Inferior parietal cortex (tissue), 1 donor: ENCODE measurements around the gene C1QTNF1.
"Not testable (repeated sequence)": the region's sequence is repeated elsewhere in the genome, so short reads cannot be mapped to it uniquely, and the experiment has no call there.

Source experiments
- DNase-seq: peaks from one replicate; pipeline ENCODE4 v3.0.0-alpha.2; 2016; ENCODE audit errors: extremely low spot score

Gene C1QTNF1

GRCh38 chr17:79022507-79022991, 1.4 kb upstream of the C1QTNF1 start:
- no peak for DNase-seq

DNA sequence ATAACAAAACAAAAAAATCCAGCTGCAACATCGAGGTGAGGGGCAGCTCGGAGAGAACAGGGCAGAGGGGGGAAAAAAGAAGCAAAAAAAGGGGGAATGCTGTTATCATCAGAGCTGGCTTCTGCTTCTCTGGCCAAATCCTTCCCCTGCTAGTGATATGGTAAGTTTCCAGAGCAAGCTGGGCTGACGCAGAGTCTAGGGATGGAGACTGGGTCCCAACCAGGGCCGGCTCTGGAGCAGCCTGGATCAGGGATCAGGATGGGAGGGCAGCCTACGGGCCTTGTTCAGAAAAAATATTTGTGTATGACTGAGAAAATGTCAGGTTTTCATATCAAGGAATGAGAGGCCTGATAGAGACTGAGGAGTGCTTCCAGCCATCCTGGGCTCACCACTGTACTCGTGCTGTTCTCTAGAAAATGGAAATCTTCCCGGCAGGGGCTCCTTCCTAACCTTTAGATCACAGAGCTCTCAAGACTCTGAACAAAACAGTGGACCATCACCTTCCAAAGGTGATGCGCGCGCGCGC, 726 bp upstream of the C1QTNF1 start:
- no peak for DNase-seq

DNA sequence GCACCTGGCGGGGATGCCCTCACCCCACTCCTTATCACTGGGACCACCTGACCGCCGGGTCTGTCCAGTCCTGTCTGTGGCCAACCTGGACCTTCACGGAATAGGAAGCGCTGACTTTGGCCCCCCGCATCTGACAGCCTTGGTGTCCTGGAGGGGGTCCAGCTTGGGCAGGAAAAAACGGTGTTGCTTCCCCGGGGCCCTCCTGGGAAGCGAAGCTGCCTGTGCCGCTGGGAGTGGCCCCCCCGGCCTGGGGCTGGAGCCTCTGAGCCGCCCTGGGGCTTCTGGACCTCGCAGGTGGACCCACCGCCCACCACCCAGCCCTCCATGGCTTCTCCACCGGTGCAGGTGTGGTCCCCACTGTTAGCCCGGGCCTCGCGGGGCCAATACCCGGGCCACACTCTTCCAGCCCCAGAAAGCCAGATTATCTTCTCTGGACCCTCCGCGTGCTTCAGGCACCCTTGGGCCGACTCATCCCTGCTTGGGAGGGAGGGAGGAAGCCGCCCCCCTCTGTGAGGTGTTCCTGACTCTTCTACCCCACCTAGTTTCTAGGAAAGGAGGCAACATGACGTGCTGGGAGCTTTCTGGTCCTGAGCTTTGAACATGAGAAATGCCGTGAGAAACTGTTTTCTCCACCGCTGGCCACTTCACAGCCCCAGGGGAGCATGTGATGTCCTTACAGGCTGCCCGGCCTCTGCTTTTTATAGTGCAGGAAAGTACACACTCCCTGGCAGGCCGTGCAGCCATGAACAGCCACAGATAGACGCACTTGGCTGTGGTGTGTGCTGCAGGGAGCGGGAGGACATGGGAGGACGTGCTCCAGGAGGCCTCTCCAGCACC, 1.1 kb downstream of the C1QTNF1 start:
- DNase-seq, result no peak

GRCh38 chr17:79026376-79027273, 2.7 kb downstream of the C1QTNF1 start:
- DNase-seq, result no peak

GRCh38 chr17:79027274-79027924, 3.4 kb downstream of the C1QTNF1 start:
- DNase-seq, result no peak

DNA sequence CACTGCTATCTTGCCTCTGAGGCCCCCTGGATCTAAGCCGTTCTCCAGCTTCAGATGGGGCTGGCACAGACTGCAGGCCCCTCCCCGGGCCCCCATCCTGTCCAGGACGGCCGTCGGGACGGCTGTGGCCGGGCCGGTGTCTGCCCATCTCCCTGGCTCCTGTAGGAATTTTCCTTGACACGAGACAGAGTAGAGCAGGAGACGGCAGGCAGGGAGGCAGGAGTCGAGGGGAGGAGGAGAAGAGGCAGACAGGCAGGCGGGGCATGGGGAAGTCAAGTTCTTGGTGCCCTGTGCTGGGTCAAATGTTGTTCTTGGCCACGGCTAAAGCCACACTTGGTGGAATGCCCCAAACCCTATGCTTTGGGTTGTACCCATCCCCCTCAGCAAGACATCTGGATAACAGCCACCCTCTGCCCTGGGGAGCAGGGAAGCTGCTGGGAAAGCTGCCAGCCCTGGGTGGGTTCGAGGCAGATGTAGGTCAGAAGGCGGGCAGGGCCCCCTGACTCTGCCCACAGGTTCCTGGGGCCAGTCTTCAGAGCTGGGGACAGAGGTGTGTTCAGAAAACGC, 4.0 kb downstream of the C1QTNF1 start:
- no peak for DNase-seq

DNA sequence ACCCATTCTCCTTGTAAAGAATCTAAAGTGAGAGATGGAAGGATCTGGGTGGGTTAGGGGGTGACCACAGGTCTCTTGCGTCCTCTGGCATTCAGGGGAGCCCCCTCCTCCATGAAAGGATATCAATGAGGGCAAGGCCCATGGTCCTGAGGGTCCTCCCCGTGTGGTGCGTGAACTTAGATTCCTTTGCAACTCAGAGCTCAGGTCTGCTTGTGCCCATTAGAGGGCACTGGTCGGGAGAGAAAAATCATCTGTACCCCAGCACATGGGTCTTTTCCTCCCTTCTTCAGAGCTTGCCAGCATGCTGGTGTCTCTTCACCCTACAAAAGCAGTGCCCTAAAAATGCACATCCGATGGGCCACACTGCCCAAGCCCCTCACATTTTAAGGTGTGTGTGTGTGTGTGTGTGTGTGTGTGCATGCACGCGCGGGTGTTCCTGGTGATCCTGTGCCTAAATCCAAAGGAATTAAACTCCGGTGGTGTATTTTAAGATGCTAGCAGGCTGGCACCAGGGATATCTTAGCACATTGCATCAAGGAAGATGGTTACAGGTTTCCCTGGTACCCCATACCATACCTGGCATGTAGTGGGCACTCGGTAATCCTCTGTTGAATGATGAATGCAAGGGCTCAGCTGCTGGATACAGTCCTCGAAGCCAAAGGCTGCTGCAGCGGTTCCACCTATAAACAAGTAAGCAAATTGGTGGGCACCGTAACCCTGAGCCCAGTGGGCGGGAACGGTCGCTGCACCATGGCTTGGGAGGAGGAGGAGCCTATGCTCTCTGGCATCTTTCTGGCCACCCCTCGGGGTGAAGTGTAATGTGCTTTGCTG, 4.7 kb downstream of the C1QTNF1 start:
- DNase-seq, result no peak

GRCh38 chr17:79029327-79030009, 5.5 kb downstream of the C1QTNF1 start:
- DNase-seq, result no peak

GRCh38 chr17:79030636-79031035, 6.7 kb downstream of the C1QTNF1 start:
- not testable (repeated sequence) for DNase-seq

DNA sequence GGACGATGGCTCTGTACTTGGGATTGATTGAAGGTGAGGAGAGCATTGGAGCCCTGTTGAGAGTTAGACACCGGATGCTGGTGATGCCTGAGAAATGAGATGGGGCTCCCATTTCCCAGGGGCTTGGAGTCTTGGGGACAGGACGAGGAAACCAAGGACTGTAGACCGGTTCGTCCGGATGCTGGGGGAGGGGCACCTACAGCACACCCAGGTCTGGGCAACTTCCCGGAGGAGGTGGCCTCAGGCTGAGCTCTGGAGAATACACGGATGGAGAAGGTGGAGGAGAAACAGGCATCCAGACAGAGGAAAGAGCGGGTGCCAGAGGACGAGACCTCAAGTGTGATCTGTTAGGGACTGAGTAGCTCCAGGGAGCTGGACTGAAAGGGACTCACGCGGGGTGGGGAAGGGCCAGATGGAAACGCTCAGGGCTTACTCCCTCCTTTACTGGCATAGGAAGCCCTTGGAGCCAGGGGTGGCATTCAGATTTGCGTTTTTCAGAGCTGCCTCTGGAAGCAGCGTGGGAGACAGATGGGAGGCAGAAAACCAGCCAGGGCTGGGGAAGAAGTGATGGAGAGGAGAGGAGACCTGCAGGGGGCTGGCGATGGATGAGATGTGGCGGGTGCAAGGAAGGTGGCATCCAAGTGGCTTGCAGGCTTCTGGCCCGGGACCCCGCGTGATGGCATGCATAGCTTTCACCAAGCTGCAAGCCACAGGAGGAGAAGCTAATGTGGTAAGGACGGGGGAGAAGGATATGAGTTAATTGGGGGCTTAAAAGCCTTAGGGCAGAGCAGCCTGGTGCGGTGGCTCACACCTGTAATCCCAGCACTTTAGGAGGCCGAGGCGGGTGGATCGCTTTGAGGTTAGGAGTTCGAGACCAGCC, 8.3 kb downstream of the C1QTNF1 start:
- DNase-seq, result no peak

DNA sequence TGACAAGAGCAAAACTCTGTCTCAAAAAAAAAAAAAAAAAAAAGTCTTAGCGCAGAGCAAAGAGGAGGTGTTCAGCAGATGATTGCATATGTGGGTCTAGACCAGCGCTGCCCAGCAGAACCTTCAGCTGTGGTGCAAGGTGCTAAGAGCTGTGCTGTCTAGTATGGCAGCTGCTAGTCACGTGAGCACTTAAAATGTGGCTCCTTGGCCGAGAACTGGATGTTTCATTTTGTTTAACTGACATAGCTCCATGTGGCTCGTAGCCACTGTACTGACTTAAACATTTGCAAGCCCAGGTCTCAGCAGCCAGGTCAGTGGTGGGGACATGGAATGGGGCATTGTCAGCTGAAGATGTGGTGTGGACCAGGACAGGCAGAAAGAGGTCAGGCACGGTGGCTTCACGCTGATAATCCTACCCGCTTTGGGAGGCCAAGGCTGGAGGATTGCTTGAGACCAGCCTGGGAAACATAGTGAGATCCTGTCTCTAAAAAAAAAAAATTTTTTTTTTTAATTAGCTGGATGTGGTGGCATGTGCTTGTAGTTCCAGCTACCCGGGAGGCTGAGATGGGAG, 9.2 kb downstream of the C1QTNF1 start:
- DNase-seq, result no peak

DNA sequence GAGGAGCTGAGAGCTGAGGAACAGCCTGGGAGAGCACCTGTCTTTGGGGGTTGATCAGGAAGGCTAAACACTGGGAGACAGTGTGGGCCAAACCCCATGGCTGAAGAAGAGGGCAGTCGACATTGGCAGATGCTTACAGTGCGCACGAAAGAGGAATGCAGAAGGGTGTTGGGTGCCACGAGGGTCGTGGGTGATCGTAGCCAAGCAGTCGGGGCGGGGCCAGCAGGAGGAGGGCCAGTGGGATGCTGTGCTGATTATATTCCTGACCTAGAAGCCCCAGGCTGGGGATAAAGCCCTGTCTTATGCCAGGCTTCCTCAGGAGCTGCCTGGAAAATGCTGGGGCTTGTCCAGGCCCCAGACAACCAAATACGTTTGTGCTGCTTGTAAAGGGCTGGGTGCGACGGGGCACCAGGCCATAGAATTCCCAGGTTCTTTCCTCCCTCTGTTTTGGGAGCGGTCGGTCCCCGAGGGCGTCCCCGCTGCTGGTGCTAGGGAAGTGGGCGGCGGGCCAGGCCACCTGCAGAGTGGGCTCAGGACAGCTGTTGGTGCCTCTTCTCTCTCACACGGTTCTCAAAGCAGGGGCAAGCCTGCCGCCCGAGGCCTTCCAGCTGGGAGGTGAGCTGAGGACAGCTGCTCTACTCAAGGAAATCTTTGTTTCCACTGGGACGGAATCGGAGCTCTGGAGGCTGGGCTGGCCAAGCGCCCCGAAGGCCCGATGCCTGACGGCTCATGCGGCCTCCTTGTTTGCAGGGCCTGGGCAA, 10.0 kb downstream of the C1QTNF1 start:
- DNase-seq, result peak; percentile 42

DNA sequence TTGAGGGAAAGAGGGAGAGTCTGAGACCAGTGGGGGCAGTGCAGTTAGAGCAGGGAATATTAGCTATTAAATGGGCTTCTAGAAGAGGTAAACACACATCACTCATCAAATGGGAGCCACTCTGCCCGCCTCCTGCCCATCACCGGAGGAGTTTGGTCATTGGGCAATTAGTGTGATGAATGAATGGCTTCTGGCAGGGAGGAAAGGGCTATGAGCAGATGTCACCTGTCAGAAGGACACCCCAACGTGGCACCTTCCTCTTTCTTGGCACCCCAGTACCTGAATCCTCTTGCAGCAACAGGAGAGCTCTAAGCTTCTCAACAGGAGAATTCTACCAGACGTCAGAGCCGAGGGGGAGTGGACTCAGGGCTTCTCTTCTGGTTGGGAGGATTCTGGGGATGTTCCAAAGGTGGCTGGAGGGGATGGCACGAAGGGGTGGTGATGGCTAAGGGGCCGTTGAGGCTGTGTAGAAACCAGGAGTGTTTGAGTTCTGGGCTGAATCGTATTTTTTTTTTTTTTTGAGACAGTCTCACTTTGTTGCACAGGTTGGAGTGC, 11.0 kb downstream of the C1QTNF1 start:
- no peak for DNase-seq

GRCh38 chr17:79035686-79036085, 11.7 kb downstream of the C1QTNF1 start:
- no peak for DNase-seq

- DNase-seq, result no peak
Observed at GRCh38 chr17:79036181-79036580, 12.2 kb downstream of the C1QTNF1 start.

- no peak for DNase-seq
Observed at GRCh38 chr17:79036596-79036995, 12.6 kb downstream of the C1QTNF1 start.

- DNase-seq, result no peak
Observed at GRCh38 chr17:79038545-79039135, 14.7 kb downstream of the C1QTNF1 start.
